ENCODE results near the gene RHBG.
"Not testable (repeated sequence)": the region's sequence is repeated elsewhere in the genome, so short reads cannot be mapped to it uniquely, and the experiment has no call there.

Gene RHBG

DNA sequence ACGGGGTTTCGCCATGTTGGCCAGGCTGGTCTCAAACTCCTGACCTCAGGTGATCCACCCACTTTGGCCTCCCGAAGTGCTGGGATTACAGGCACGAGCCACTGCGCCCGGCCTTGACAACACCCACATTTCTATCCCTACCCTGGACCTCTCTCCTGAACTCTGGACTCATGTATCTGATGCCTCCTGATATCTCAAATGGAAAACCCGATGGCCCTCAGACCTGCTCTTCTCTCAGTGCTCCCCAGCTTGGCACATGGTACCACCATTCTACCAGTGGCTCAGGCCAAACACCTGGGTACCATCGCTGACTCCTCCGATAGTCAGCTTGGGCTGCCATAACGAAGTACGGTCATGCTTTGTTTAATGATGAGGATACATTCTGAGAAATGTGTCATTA lies 8.5 kb upstream of the RHBG start:
- DNase-seq (ENCODE audit: low read depth), result no peak

GRCh38 chr1:156365754-156366153 lies 3.3 kb upstream of the RHBG start:
- no peak for DNase-seq (ENCODE audit: low read depth)

GRCh38 chr1:156366378-156367166 lies 2.4 kb upstream of the RHBG start:
- DNase-seq (ENCODE audit: low read depth), result no peak

DNA sequence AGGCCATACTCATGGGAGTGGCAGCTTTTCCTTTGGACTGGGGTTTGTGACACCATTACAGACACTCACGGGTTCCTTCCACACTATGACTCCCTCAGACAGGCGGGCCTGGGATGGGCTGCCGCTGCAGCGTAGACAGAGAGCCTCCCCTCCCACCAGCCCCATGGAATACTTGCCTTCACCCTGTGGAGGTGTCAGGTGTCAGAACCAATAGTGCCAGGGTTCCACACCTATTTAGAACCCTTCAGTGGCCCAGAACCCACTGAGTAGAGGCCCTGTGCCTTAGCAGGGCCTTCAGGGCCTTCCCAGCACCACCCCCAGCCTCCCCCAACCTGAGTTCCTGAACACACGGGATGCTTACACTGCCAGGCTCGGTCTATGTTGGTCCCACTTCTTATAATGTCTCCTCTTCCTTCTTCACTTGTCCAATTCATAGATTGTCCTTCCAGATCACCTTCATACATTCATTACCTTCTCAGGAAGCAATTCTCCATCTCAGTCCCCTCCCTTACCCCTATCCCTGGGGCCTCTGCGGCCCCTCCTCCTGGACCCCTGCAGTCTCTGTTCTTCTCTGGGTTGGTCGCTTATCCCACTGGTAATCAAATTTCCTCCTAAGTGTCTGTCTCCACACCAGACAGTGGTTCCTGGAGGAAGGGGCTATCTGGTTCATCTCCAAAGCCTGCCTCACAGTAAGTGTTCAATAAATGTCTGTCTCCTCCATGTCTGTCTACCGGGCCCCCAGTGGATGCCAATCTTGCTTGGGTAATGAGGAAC lies 1.4 kb upstream of the RHBG start:
- no peak for DNase-seq (ENCODE audit: low read depth)

DNA sequence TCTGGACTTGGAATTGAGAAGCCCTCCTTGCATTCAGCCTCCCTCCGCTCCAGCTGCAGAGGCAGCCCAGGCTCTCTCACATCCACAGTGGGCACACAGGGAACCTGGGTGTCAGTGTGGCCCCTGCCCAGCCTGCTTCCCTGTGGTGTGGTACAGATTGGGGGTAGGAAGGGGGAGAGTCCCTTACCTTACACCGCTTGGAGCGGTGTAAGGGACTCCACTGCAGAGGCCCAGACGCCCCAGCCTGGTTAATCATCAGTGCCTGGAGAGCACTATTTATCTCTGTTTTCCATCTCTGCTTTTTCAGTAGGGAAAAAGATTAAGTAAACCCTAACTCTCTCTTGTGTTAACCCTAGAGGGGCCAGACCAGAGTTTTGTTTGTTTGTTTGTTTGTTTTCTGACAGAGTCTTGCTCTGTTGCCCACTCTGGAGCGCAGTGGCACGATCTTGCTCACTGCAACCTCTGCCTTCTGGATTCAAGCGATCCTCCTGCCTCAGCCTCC lies 803 bp upstream of the RHBG start:
- DNase-seq (ENCODE audit: low read depth), result no peak

- not testable (repeated sequence) for DNase-seq (ENCODE audit: low read depth)
Observed at GRCh38 chr1:156369685-156370286, 775 bp downstream of the RHBG start.

GRCh38 chr1:156371553-156372264 lies 2.7 kb downstream of the RHBG start:
- no peak for DNase-seq (ENCODE audit: low read depth)

DNA sequence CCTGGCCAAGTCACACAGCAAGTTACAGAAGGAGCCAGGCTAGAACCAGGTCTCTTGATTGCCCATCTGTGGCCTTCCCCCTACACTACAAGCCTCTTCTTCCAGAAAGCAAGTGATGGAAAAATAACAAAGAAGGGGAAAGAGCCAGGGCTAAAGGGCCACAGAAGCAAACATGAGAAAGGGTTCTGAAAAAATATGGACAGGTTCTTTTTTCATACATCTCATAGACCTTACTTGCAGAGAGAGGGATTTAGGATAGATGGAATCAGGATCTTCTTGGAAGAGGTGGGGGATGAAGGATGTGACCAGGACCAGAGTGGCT lies 3.2 kb downstream of the RHBG start:
- no peak for DNase-seq (ENCODE audit: low read depth)

- no peak for DNase-seq (ENCODE audit: low read depth)
Observed at GRCh38 chr1:156372876-156373275, 3.9 kb downstream of the RHBG start.

GRCh38 chr1:156373546-156373945 lies 4.5 kb downstream of the RHBG start:
- DNase-seq (ENCODE audit: low read depth), result no peak

- DNase-seq (ENCODE audit: low read depth), result no peak
Observed at GRCh38 chr1:156376146-156376545, 7.1 kb downstream of the RHBG start.

GRCh38 chr1:156376958-156377919 lies 8.2 kb downstream of the RHBG start:
- no peak for DNase-seq (ENCODE audit: low read depth)

DNA sequence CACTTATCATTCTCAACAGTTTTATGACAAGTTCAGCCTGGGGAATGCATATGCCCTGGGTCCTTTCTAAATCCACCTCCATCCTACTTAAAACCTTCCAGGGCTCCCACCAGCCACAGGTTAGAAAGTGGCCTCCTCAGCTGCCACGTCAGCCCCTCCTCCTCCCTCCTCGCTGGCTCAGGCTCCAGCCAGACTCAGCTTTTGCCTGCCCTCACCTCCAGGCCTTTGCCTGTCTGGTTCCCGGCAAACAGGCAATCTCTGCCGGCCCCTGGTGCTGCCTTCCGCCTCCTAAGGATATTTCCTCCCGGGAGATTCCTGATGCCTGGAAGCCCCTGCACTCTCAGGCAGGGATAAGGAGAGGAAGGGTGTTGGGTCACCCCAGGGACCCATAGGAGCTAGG lies 9.5 kb downstream of the RHBG start:
- no peak for DNase-seq (ENCODE audit: low read depth)

DNA sequence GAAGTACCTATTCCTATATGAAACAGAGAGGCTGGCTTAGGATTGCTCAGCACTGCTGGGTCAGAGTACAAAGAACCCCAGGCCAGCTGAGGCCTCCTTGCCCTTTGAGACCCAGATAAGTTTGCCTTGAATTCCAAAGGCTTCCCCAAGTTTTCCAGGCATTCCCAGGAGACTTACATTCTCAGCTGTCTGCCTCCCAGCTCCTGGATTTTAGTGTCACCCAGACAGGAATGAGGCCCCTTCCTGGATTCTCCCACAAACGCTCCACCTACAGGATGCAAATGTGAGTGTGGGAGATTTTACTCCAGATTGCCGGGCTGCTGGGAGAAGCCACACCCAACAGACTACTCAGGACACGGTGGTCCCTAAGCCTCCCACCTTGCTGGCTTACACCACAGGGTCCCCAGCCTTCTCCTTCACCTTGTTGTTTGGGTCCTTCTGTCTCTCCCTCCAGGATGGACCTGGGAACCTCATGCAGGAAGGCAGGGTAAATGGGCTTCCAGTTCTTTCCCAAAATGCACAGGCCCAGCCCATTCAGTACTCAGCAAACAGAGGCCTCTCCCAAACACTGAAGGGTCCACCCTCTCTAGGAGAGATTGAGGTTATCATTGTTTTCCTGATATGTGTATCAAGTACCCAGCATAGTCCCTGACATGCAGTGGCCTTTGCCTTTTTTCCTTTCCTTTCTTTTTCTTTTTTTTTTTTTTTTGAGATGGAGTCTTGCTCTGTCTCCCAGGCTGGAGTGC lies 10.6 kb downstream of the RHBG start:
- DNase-seq (ENCODE audit: low read depth), result no peak

GRCh38 chr1:156382561-156382960 lies 13.6 kb downstream of the RHBG start:
- no peak for DNase-seq (ENCODE audit: low read depth)

DNA sequence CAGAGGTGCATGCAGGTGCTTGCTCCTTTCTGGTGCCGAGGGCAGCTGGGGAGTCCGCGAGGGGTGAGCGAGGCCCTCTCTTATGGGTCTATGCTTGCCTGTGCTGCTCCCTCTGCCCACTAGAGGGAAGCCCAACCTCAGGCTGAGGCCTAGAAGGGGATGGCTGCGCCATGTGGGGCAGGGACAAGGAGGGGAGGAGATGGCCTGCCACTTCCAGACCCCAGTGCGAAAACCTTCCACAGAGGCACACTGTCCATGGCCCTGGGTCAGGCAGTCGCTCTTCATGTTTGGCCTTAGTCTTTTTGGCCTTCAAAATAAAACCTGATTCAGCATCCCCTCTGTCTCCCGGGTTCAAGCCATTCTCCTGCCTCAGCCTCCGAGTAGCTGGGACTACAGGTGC lies 14.0 kb downstream of the RHBG start:
- DNase-seq (ENCODE audit: low read depth), result no peak

DNA sequence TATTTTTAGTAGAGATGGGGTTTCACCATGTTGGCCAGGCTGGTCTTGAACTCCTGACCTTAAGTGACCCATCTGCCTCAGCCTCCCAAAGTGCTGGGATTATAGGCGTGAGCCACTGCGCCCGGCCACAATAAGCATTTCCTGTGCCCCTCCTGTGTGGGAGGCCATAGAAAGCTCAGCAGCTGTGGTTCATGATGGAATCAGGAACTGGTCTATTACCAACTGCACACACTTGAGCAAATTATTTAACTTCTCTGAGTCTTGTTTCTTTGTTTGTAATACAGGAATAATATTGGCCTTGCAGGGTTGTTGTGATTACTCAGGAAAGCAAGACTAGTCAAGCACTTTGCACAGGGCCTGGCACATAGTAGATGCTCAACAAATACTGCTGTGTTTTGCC lies 15.0 kb downstream of the RHBG start:
- DNase-seq (ENCODE audit: low read depth), result no peak

DNA sequence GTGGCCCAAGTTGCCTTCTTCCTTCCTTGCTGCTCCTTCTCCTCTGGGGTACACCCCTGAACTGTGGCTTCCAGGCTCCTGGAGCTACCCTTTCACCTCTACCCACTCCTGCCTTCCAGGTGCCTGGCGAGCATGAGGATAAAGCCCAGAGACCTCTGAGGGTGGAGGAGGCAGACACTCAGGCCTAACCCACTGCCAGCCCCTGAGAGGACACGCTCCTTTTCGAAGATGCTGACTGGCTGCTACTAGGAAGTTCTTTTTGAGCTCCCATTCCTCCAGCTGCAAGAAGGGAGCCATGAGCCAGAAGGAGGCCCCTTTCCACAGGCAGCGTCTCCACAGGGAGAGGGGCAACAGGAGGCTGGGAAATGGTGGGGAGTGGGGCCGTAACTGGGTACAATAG lies 15.6 kb downstream of the RHBG start:
- DNase-seq (ENCODE audit: low read depth), result no peak

GRCh38 chr1:156385534-156386031 lies 16.6 kb downstream of the RHBG start:
- DNase-seq (ENCODE audit: low read depth), result peak; percentile 32

DNA sequence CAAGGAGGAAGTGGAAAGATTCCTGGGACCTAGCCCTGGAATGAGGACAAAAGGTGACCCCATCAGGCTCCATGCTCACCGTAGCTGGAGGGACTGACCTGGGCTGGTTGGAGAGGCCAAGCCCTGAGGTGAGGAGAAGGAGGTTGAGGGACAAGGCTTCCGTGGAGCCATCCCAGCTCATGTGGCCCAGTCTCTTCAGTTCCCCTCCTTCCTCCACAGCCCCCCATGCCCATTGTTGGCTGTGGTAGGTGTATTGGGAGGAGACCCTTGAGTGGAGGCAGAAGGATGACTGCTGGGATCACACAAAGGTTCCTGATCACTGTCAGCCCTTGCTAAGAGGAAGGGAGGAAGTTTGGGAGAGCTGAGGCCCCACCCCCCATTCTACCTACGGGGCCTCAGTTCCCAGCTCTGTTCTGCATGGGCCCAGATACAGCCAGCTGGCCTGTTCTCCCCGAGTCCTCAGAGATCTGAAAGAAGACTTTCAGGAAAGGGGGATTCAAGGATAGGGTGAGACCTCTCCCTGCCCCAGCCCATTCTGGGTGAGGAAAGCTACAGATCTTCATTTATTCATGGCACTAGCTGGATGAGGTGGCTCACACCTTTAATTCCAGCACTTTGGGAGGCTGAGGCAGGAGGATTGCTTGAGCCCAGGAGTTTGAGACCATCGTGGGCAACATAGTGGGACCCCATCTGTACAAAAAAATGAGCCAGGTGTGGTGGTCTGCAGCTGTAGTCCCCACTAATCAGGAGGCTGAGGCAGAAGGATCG lies 17.3 kb downstream of the RHBG start:
- DNase-seq (ENCODE audit: low read depth), result no peak

Data from GM04504 (cell line).